ENCODE data around the gene HOXB13. TPM values are rescaled to one million over a fixed set of nuclear protein-coding genes. Genes with fewer than 3 reads are reported as not detected.
A peak's percentile ranks its signal among the peaks of the same experiment; 100 is the strongest.

The HOXB13 gene
- total and polyA plus RNA-seq, 2 of the 4 experiments (the other 2 are of a cell fraction), result not detected

DNA sequence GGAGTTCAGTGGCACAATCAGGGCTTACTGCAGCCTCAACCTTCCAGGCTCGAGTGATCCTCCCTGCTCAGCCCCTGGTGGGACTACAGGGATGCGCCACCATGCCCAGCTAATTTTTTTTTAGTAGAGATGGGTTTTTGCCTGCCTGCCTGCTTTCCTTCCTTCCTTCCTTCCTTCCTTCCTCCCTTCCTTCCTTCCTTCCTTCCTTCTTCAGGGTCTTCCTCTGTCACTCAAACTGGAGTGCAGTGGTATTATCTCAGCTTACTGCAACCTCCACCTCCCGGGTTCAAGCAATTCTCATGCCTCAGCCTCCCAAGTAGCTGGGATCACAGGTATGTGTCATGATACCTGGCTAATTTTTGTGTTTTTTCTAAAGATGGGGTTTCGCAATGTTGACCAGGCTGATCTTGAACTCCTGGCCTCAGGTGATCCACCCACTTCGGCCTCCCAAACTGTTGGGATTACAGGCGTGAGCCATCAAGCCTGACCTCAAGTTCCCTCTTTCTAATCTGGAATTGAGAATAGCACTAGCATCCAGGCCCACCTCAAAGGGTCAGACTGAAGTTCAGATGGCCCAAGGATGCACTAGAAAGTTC lies 51.5 kb downstream of the HOXB13 start:
- ChIA-PET POLR2A (ENCODE audit: unreplicated experiment) (no interaction called here), CTCF (interaction anchor here (2.4 kb wide), 1 partner anchor 114 kb away, joined by 14 read pairs; no protein-coding TSS in a partner anchor)
- no TSS peak for BruUV-seq (replicated peaks)
- no peak overlapping the region for H2AFZ ChIP-seq (replicated peaks; ENCODE audit: low read length, poor library complexity)
- H3K4me1 ChIP-seq (ENCODE audit: control insufficient read depth, insufficient read depth, low read length), result no peaks in the 10 kb centered on the region
- H2BK5ac ChIP-seq (ENCODE audit: low read depth, low read length, poor library complexity, severe bottlenecking), result no peak overlapping the region
- no peak overlapping the region for H3K18ac ChIP-seq (ENCODE audit: low read depth, low read length)
- ATAC-seq (ENCODE audit: low read depth), result no peak
- no peaks in the 10 kb centered on the region for H3K36me3 ChIP-seq (ENCODE audit: control insufficient read depth, insufficient read depth, low read length)
- no peaks in the 10 kb centered on the region for H3K9me3 ChIP-seq (ENCODE audit: control insufficient read depth, insufficient read depth, low read length)
- H2BK15ac ChIP-seq (ENCODE audit: low read depth, low read length), result no peak overlapping the region
- no peak overlapping the region for H3K23ac ChIP-seq (ENCODE audit: low read depth, low read length)
- no peak overlapping the region for H3K27ac ChIP-seq (ENCODE audit: insufficient read depth, low read length)
- no peak overlapping the region for H3K4me2 ChIP-seq (ENCODE audit: low read depth, low read length)
- H2BK20ac ChIP-seq (ENCODE audit: low read depth, low read length), result no peak overlapping the region
- no CpG with 5 or more reads among the region's 6 CpGs for WGBS, 2 experiments (ENCODE audit: extremely low coverage in 2 of 2, insufficient read length in 1 of 2)
- no peak overlapping the region for H2AK5ac ChIP-seq (ENCODE audit: low read depth, low read length)
- no peak overlapping the region for H4K5ac ChIP-seq (ENCODE audit: low read depth, low read length)
- H3K79me1 ChIP-seq (ENCODE audit: low read depth in 1 of 2, low read length in 2 of 2), result no peaks in the 10 kb centered on the region
- no peak overlapping the region for H2BK120ac ChIP-seq (ENCODE audit: low read depth, low read length)
- no peak overlapping the region for H3K56ac ChIP-seq (ENCODE audit: extremely low read depth, insufficient read depth, low read length)
- H3K14ac ChIP-seq (replicated peaks; ENCODE audit: low read depth, low read length), result no peak overlapping the region
- H2AK9ac ChIP-seq (replicated peaks; ENCODE audit: low read depth, low read length, poor library complexity), result no peak overlapping the region
- no peaks in the 10 kb centered on the region for H3K9me1 ChIP-seq (ENCODE audit: insufficient read depth, low read length)
- in situ Hi-C loops (cut with MboI; ENCODE audit: low sequenced_read_pairs) (loop anchor here (5.0 kb wide), 1 partner anchor 200 kb away; no protein-coding TSS in a partner anchor), dilution Hi-C loops (cut with HindIII; ENCODE audit: low sequenced_read_pairs, unreplicated experiment) (no loop called here), intact Hi-C loops (cut with micrococcal nuclease) (no loop called here)
- no peak overlapping the region for H3K4me3 ChIP-seq (ENCODE audit: insufficient read depth, low read depth, low read length)
- H4K91ac ChIP-seq (ENCODE audit: insufficient read depth, low read depth, low read length), result no peak overlapping the region
- DNase-seq, result no peak
- TF ChIP-seq CEBPB (IDR thresholded peaks at IDR 0.05; ENCODE audit: low read depth, low read length) (peak; percentile 34), RAD21 (IDR thresholded peaks at IDR 0.05; ENCODE audit: low read length) (no peak)
- no peak overlapping the region for H3K9ac ChIP-seq (ENCODE audit: low read depth, low read length)
- peaks cover 40% of the 10 kb centered on the region for H3K27me3 ChIP-seq (ENCODE audit: control insufficient read depth, insufficient read depth, low read length)
- no peaks in the 10 kb centered on the region for H4K20me1 ChIP-seq (ENCODE audit: insufficient read depth, low read length)
- no peak overlapping the region for H3K4ac ChIP-seq (ENCODE audit: low read depth, low read length)
- H4K8ac ChIP-seq (ENCODE audit: low read depth in 2 of 2, low read length in 2 of 2), result no peak overlapping the region

Small RNA genes within 50 kb of the gene (microRNA-seq; reads per million reads assigned to microRNA genes)
- gene AC091179.2 (ENCODE audit: insufficient read depth, insufficient read length), result not detected
- not detected for gene COX6B1P2 (ENCODE audit: insufficient read depth, insufficient read length)
- gene MIR3185 (ENCODE audit: insufficient read depth in 1 of 2, insufficient read length in 1 of 2, unreplicated experiment in 1 of 2), result 0 reads per million in 2 experiments
- not detected for gene RF02132 (ENCODE audit: insufficient read depth, insufficient read length)
- not detected for gene RF02133 (ENCODE audit: insufficient read depth, insufficient read length)
- not detected for gene RN7SL125P (ENCODE audit: insufficient read depth, insufficient read length)

Small RNA genes within 50 kb of the gene (small RNA-seq; reads per million reads assigned to genes)
- 0 reads per million in 5 experiments for gene AC091179.2
- 0 reads per million in 5 experiments for gene COX6B1P2
- 0 reads per million in 5 experiments for gene MIR3185
- 0 reads per million in 5 experiments for gene RF02132
- gene RF02133, result 0 reads per million in 5 experiments
- gene RN7SL125P, result 0 reads per million in 5 experiments

Other genes with a start within 250 kb of the HOXB13 start
- not detected in 2 replicates for gene HOXB1, start 197.7 kb downstream of the HOXB13 start, total RNA-seq (2012; rRNA removed)
- not detected in 2 replicates for gene HOXB1, start 197.7 kb downstream of the HOXB13 start, polyA plus RNA-seq (2012; rRNA removed)
- 2.7 and 3.1 TPM in 2 replicates for gene HOXB2, start 183.6 kb downstream of the HOXB13 start, total RNA-seq (2012; rRNA removed)
- 29.9 and 33.8 TPM in 2 replicates for gene HOXB2, start 183.6 kb downstream of the HOXB13 start, polyA plus RNA-seq (2012; rRNA removed)
- gene HOXB4, start 150.4 kb downstream of the HOXB13 start, total RNA-seq (2012; rRNA removed), result 1.9 and 2.0 TPM in 2 replicates
- 7.8 and 8.5 TPM in 2 replicates for gene HOXB4, start 150.4 kb downstream of the HOXB13 start, polyA plus RNA-seq (2012; rRNA removed)
- 6.3 and 8.6 TPM in 2 replicates for gene HOXB3, start 138.5 kb downstream of the HOXB13 start, total RNA-seq (2012; rRNA removed)
- gene HOXB3, start 138.5 kb downstream of the HOXB13 start, polyA plus RNA-seq (2012; rRNA removed), result 59.6 and 76.4 TPM in 2 replicates
- 0.54 and 0.56 TPM in 2 replicates for gene HOXB5, start 135.0 kb downstream of the HOXB13 start, total RNA-seq (2012; rRNA removed)
- gene HOXB5, start 135.0 kb downstream of the HOXB13 start, polyA plus RNA-seq (2012; rRNA removed), result 18.0 and 18.1 TPM in 2 replicates
- 11.1 and 11.9 TPM in 2 replicates for gene HOXB6, start 123.8 kb downstream of the HOXB13 start, total RNA-seq (2012; rRNA removed)
- gene HOXB6, start 123.8 kb downstream of the HOXB13 start, polyA plus RNA-seq (2012; rRNA removed), result 42.2 and 48.1 TPM in 2 replicates
- 1.8 and 3.3 TPM in 2 replicates for gene HOXB7, start 117.7 kb downstream of the HOXB13 start, total RNA-seq (2012; rRNA removed)
- gene HOXB7, start 117.7 kb downstream of the HOXB13 start, polyA plus RNA-seq (2012; rRNA removed), result 6.7 and 7.5 TPM in 2 replicates
- gene HOXB8, start 113.5 kb downstream of the HOXB13 start, total RNA-seq (2012; rRNA removed), result 0.54 and 0.56 TPM in 2 replicates
- 5.3 and 6.2 TPM in 2 replicates for gene HOXB8, start 113.5 kb downstream of the HOXB13 start, polyA plus RNA-seq (2012; rRNA removed)
- gene HOXB9, start 102.4 kb downstream of the HOXB13 start, total RNA-seq (2012; rRNA removed), result under 0.01 TPM in 1 of 2 replicates, not detected in the other
- 0.05 and 0.07 TPM in 2 replicates for gene HOXB9, start 102.4 kb downstream of the HOXB13 start, polyA plus RNA-seq (2012; rRNA removed)
- not detected in 2 replicates for gene PRAC1, start 6.2 kb downstream of the HOXB13 start, total RNA-seq (2012; rRNA removed)
- gene PRAC1, start 6.2 kb downstream of the HOXB13 start, polyA plus RNA-seq (2012; rRNA removed), result not detected in 2 replicates
- not detected in 2 replicates for gene PRAC2, start 5.6 kb downstream of the HOXB13 start, total RNA-seq (2012; rRNA removed)
- gene PRAC2, start 5.6 kb downstream of the HOXB13 start, polyA plus RNA-seq (2012; rRNA removed), result not detected in 2 replicates
- not detected in 2 replicates for gene TTLL6, start 88.5 kb upstream of the HOXB13 start, total RNA-seq (2012; rRNA removed)
- gene TTLL6, start 88.5 kb upstream of the HOXB13 start, polyA plus RNA-seq (2012; rRNA removed), result not detected in 2 replicates
- 32.2 and 53.4 TPM in 2 replicates for gene CALCOCO2, start 102.3 kb upstream of the HOXB13 start, total RNA-seq (2012; rRNA removed)
- 31.1 and 35.9 TPM in 2 replicates for gene CALCOCO2, start 102.3 kb upstream of the HOXB13 start, polyA plus RNA-seq (2012; rRNA removed)
- gene ATP5MC1, start 164.0 kb upstream of the HOXB13 start, total RNA-seq (2012; rRNA removed), result 133 and 135 TPM in 2 replicates
- gene ATP5MC1, start 164.0 kb upstream of the HOXB13 start, polyA plus RNA-seq (2012; rRNA removed), result 366 and 371 TPM in 2 replicates
- 68.5 and 76.1 TPM in 2 replicates for gene UBE2Z, start 179.7 kb upstream of the HOXB13 start, total RNA-seq (2012; rRNA removed)
- gene UBE2Z, start 179.7 kb upstream of the HOXB13 start, polyA plus RNA-seq (2012; rRNA removed), result 119 and 126 TPM in 2 replicates
- gene SNF8, start 216.1 kb upstream of the HOXB13 start, total RNA-seq (2012; rRNA removed), result 171 and 191 TPM in 2 replicates
- 178 and 181 TPM in 2 replicates for gene SNF8, start 216.1 kb upstream of the HOXB13 start, polyA plus RNA-seq (2012; rRNA removed)
- gene GIP, start 239.8 kb upstream of the HOXB13 start, total RNA-seq (2012; rRNA removed), result not detected in 2 replicates
- gene GIP, start 239.8 kb upstream of the HOXB13 start, polyA plus RNA-seq (2012; rRNA removed), result 0.44 TPM in 1 of 2 replicates, not detected in the other